Liver (tissue), 3 donors: ENCODE results near the gene SYT8.

Experiments used
- CTCF ChIP-seq: fragments of 150-350 bp; IDR thresholded peaks from 2 replicates; pipeline ENCODE4 v1.5.1; 2017; ENCODE audit warnings: improper control_type of control experiment, low read depth, low read length; ENCODE audit not compliant: missing input control
- EGR1 ChIP-seq, 2 donors: IDR thresholded peaks; 2 replicates each; pipeline ENCODE4 v1.6.1; 2016 to 2018; ENCODE audit warnings: antibody characterized with exemption in 2 of 2, low read depth in 2 of 2
- FOXA1 ChIP-seq: IDR thresholded peaks from 2 replicates; pipeline ENCODE4 v1.6.1; 2016; ENCODE audit warnings: antibody characterized with exemption
- YY1 ChIP-seq: IDR thresholded peaks from 2 replicates; pipeline ENCODE4 v1.6.1; 2016; ENCODE audit warnings: antibody characterized with exemption, mild to moderate bottlenecking
- TF ChIP-seq, protein P1 (sequence below): IDR thresholded peaks from 2 replicates; pipeline ENCODE4 v1.6.1; 2016; ENCODE audit warnings: antibody characterized with exemption, mild to moderate bottlenecking
- donor health status: healthy.
- donor health status: healthy.

DNA sequence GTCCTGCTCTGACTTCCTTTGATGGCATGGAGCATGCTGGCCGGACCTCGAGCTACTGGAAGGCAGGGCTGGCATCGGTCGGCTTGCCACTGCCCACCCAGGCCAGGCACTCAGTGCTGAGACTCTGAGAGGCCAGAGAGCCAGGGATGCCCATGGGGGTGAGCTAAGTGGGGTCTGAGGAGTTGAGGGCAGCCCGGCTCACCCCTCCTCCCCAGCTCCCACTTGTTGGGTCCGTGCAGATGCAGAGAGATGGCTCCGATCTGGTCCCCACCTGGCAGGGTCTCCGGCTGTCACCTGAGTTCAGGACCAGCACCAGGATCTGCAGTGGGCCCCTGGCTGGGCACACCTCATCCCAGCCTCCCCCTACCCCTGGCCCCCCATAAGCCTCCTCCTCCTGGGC lies 31.4 kb downstream of the SYT8 start:
- TF ChIP-seq EGR1 (IDR thresholded peaks at IDR 0.05; ENCODE audit: low read depth in 2 of 2) (no peak), CTCF (no peak), YY1 (no peak), FOXA1 (no peak)
- TF ChIP-seq, protein P1, sequence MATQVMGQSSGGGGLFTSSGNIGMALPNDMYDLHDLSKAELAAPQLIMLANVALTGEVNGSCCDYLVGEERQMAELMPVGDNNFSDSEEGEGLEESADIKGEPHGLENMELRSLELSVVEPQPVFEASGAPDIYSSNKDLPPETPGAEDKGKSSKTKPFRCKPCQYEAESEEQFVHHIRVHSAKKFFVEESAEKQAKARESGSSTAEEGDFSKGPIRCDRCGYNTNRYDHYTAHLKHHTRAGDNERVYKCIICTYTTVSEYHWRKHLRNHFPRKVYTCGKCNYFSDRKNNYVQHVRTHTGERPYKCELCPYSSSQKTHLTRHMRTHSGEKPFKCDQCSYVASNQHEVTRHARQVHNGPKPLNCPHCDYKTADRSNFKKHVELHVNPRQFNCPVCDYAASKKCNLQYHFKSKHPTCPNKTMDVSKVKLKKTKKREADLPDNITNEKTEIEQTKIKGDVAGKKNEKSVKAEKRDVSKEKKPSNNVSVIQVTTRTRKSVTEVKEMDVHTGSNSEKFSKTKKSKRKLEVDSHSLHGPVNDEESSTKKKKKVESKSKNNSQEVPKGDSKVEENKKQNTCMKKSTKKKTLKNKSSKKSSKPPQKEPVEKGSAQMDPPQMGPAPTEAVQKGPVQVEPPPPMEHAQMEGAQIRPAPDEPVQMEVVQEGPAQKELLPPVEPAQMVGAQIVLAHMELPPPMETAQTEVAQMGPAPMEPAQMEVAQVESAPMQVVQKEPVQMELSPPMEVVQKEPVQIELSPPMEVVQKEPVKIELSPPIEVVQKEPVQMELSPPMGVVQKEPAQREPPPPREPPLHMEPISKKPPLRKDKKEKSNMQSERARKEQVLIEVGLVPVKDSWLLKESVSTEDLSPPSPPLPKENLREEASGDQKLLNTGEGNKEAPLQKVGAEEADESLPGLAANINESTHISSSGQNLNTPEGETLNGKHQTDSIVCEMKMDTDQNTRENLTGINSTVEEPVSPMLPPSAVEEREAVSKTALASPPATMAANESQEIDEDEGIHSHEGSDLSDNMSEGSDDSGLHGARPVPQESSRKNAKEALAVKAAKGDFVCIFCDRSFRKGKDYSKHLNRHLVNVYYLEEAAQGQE: no peak
